Raji (cell line): ENCODE data around the gene DGKE.

ENCODE experiments used
- POLR2A ChIP-seq: IDR thresholded peaks from 2 replicates; pipeline ENCODE4 v1.6.1; 2011; ENCODE audit warnings: low read depth, low read length, control low read depth; ENCODE audit not compliant: insufficient read depth

DGKE gene

GRCh38 chr17:56826611-56827414 is 7.1 kb upstream of the DGKE start:
- no peak for TF ChIP-seq POLR2A

GRCh38 chr17:56830726-56831368 is 3.1 kb upstream of the DGKE start:
- no peak for TF ChIP-seq POLR2A

- TF ChIP-seq POLR2A, result no peak
Observed at GRCh38 chr17:56831369-56832095, 2.4 kb upstream of the DGKE start.

GRCh38 chr17:56832446-56832845 is 1.5 kb upstream of the DGKE start:
- TF ChIP-seq POLR2A, result no peak

GRCh38 chr17:56833057-56833808 is 718 bp upstream of the DGKE start:
- peak; percentile 75 for TF ChIP-seq POLR2A

- no peak for TF ChIP-seq POLR2A
Observed at GRCh38 chr17:56834380-56835263, 671 bp downstream of the DGKE start.

GRCh38 chr17:56835264-56835585 is 1.3 kb downstream of the DGKE start:
- TF ChIP-seq POLR2A, result no peak

- no peak for TF ChIP-seq POLR2A
Observed at GRCh38 chr17:56838687-56839086, 4.7 kb downstream of the DGKE start.

GRCh38 chr17:56842577-56842976 is 8.6 kb downstream of the DGKE start:
- no peak for TF ChIP-seq POLR2A

GRCh38 chr17:56845934-56846333 is 12.0 kb downstream of the DGKE start:
- TF ChIP-seq POLR2A, result no peak

GRCh38 chr17:56847106-56847505 is 13.2 kb downstream of the DGKE start:
- TF ChIP-seq POLR2A, result no peak

- TF ChIP-seq POLR2A, result no peak
Observed at GRCh38 chr17:56849131-56849530, 15.2 kb downstream of the DGKE start.

GRCh38 chr17:56850591-56850990 is 16.6 kb downstream of the DGKE start:
- no peak for TF ChIP-seq POLR2A

GRCh38 chr17:56851008-56851407 is 17.1 kb downstream of the DGKE start:
- TF ChIP-seq POLR2A, result no peak
